Measurements from ENCODE around the gene NFKB1. TPM values are rescaled to one million over a fixed set of nuclear protein-coding genes. Genes with fewer than 3 reads are reported as not detected.

NFKB1 gene
- total and polyA plus RNA-seq, 3 experiments from 2014 or later = 45.5 to 189 (median 185) TPM

GRCh38 chr4:102592256-102592655 lies 91.1 kb downstream of the NFKB1 start:
- Histone ChIP-seq H3K4me3 (ENCODE audit: low read length) (no peak overlapping the region), H3K27ac (ENCODE audit: low read depth, low read length) (no peak overlapping the region), H3K36me3 (ENCODE audit: insufficient read depth, low read length) (peaks cover 26% of the 10 kb centered on the region), H3K4me1 (ENCODE audit: insufficient read depth, low read length) (peaks cover 79% of the 10 kb centered on the region), H3K9me3 (ENCODE audit: low read length) (no peaks in the 10 kb centered on the region), H3K27me3 (ENCODE audit: insufficient read depth, low read length, poor library complexity, severe bottlenecking) (no peaks in the 10 kb centered on the region)
- peak overlapping the region in 5 of 8 donors; percentile 32 to 76 (median 60) for H3K27ac Mint-ChIP-seq
- DNase-seq = no peak
- no peaks in the 10 kb centered on the region for H3K27me3 Mint-ChIP-seq
- no peaks in the 10 kb centered on the region for H3K9me3 Mint-ChIP-seq
- CTCF ChIA-PET = interaction anchor here (1.0 kb wide), 1 partner anchor 19 kb away, joined by 4 read pairs; no protein-coding TSS in a partner anchor
- POLR2A ChIA-PET = no interaction called here
- peaks cover 76 to 92% (median 91%) of the 10 kb centered on the region in 3 donors for H3K4me1 Mint-ChIP-seq
- peak overlapping the region in 2 of 7 donors; percentile 5 to 6 for H3K4me3 Mint-ChIP-seq
- peaks cover 24 to 90% (median 44%) of the 10 kb centered on the region in 3 donors for H3K36me3 Mint-ChIP-seq

- Histone ChIP-seq H3K27ac (ENCODE audit: low read depth, low read length) (no peak overlapping the region), H3K4me1 (ENCODE audit: insufficient read depth, low read length) (peaks cover 79% of the 10 kb centered on the region), H3K36me3 (ENCODE audit: insufficient read depth, low read length) (peaks cover 30% of the 10 kb centered on the region), H3K4me3 (ENCODE audit: low read length) (no peak overlapping the region), H3K27me3 (ENCODE audit: insufficient read depth, low read length, poor library complexity, severe bottlenecking) (no peaks in the 10 kb centered on the region), H3K9me3 (ENCODE audit: low read length) (no peaks in the 10 kb centered on the region)
- peaks cover 31 to 91% (median 50%) of the 10 kb centered on the region in 3 donors for H3K36me3 Mint-ChIP-seq
- ChIA-PET CTCF (interaction anchor here (1.0 kb wide), 1 partner anchor 18 kb away, joined by 4 read pairs; no protein-coding TSS in a partner anchor), POLR2A (no interaction called here)
- peak overlapping the region in 1 of 7 donors; percentile 13 for H3K4me3 Mint-ChIP-seq
- DNase-seq = no peak
- no peaks in the 10 kb centered on the region for H3K27me3 Mint-ChIP-seq
- peaks cover 76 to 92% (median 91%) of the 10 kb centered on the region in 3 donors for H3K4me1 Mint-ChIP-seq
- H3K27ac Mint-ChIP-seq = peak overlapping the region in 3 of 8 donors; percentile 56 to 73 (median 60)
- no peaks in the 10 kb centered on the region for H3K9me3 Mint-ChIP-seq
These were observed 92.0 kb downstream of the NFKB1 start for GRCh38 chr4:102593147-102593546.

GRCh38 chr4:102594000-102594399 lies 92.8 kb downstream of the NFKB1 start:
- ChIA-PET CTCF (no interaction called here), POLR2A (no interaction called here)
- H3K27me3 ChIP-seq (ENCODE audit: insufficient read depth, low read length, poor library complexity, severe bottlenecking) = no peaks in the 10 kb centered on the region
- no peak overlapping the region for H3K4me3 ChIP-seq (ENCODE audit: low read length)
- no peaks in the 10 kb centered on the region for H3K9me3 ChIP-seq (ENCODE audit: low read length)
- peaks cover 30% of the 10 kb centered on the region for H3K36me3 ChIP-seq (ENCODE audit: insufficient read depth, low read length)
- peaks cover 78% of the 10 kb centered on the region for H3K4me1 ChIP-seq (ENCODE audit: insufficient read depth, low read length)
- Mint-ChIP-seq H3K27me3 (no peaks in the 10 kb centered on the region), H3K4me1 (peaks cover 76 to 92% (median 91%) of the 10 kb centered on the region in 3 donors), H3K27ac (peak overlapping the region in 6 of 8 donors; percentile 32 to 80 (median 56)), H3K9me3 (no peaks in the 10 kb centered on the region), H3K36me3 (peaks cover 31 to 94% (median 49%) of the 10 kb centered on the region in 3 donors), H3K4me3 (peak overlapping the region in 3 of 7 donors; percentile 15 to 52 (median 39))
- no peak overlapping the region for H3K27ac ChIP-seq (ENCODE audit: low read depth, low read length)
- no peak for DNase-seq

- ChIA-PET CTCF (interaction anchor here (1.0 kb wide), 1 partner anchor 165 kb away, joined by 4 read pairs; no protein-coding TSS in a partner anchor), POLR2A (interaction anchor here (1.0 kb wide), 1 partner anchor 16 kb away, joined by 3 read pairs; no protein-coding TSS in a partner anchor)
- no peak for DNase-seq
- peaks cover 22% of the 10 kb centered on the region for H3K36me3 ChIP-seq (ENCODE audit: insufficient read depth, low read length)
- no peak overlapping the region for H3K27ac ChIP-seq (ENCODE audit: low read depth, low read length)
- Mint-ChIP-seq H3K27me3 (no peaks in the 10 kb centered on the region), H3K27ac (peak overlapping the region in 6 of 8 donors; percentile 33 to 83 (median 74)), H3K36me3 (peaks cover 38 to 92% (median 44%) of the 10 kb centered on the region in 3 donors), H3K4me3 (no peak overlapping the region), H3K4me1 (peaks cover 66 to 91% (median 89%) of the 10 kb centered on the region in 3 donors), H3K9me3 (no peaks in the 10 kb centered on the region)
- H3K27me3 ChIP-seq (ENCODE audit: insufficient read depth, low read length, poor library complexity, severe bottlenecking) = no peaks in the 10 kb centered on the region
- no peaks in the 10 kb centered on the region for H3K9me3 ChIP-seq (ENCODE audit: low read length)
- peaks cover 72% of the 10 kb centered on the region for H3K4me1 ChIP-seq (ENCODE audit: insufficient read depth, low read length)
- H3K4me3 ChIP-seq (ENCODE audit: low read length) = no peak overlapping the region
These were observed 95.4 kb downstream of the NFKB1 start for GRCh38 chr4:102596532-102596931.

- POLR2A ChIA-PET = interaction anchor here (0.6 kb wide), 1 partner anchor 97 kb away, joined by 3 read pairs; the partner anchor contains the start of gene NFKB1
- Mint-ChIP-seq H3K27me3 (no peaks in the 10 kb centered on the region), H3K4me1 (peaks cover 52 to 78% (median 76%) of the 10 kb centered on the region in 3 donors), H3K27ac (peak overlapping the region; percentile 74 to 97 (median 88)), H3K36me3 (peaks cover 31 to 86% (median 40%) of the 10 kb centered on the region in 3 donors), H3K9me3 (no peaks in the 10 kb centered on the region), H3K4me3 (peak overlapping the region in 6 of 7 donors; percentile 1 to 76 (median 54))
- Histone ChIP-seq H3K4me1 (ENCODE audit: insufficient read depth, low read length) (peaks cover 57% of the 10 kb centered on the region), H3K36me3 (ENCODE audit: insufficient read depth, low read length) (peaks cover 22% of the 10 kb centered on the region), H3K27me3 (ENCODE audit: insufficient read depth, low read length, poor library complexity, severe bottlenecking) (no peaks in the 10 kb centered on the region), H3K9me3 (ENCODE audit: low read length) (no peaks in the 10 kb centered on the region), H3K4me3 (ENCODE audit: low read length) (no peak overlapping the region), H3K27ac (ENCODE audit: low read depth, low read length) (no peak overlapping the region)
- peak in 2 of 5 donors; percentile 69 to 79 for DNase-seq
- CTCF ChIA-PET = interaction anchor here (0.9 to 2.3 kb wide), 4 partner anchors 13 to 98 kb away, joined by 3 to 7 read pairs (median 3); no protein-coding TSS in a partner anchor
These were observed 97.1 kb downstream of the NFKB1 start for GRCh38 chr4:102598086-102598761.

- no peaks in the 10 kb centered on the region for H3K27me3 ChIP-seq (ENCODE audit: insufficient read depth, low read length, poor library complexity, severe bottlenecking)
- peaks cover 53% of the 10 kb centered on the region for H3K4me1 ChIP-seq (ENCODE audit: insufficient read depth, low read length)
- no peak overlapping the region for H3K4me3 ChIP-seq (ENCODE audit: low read length)
- Mint-ChIP-seq H3K36me3 (peaks cover 35 to 89% (median 40%) of the 10 kb centered on the region in 3 donors), H3K27me3 (peaks cover 0 to 2% of the 10 kb centered on the region in 2 donors), H3K9me3 (no peaks in the 10 kb centered on the region), H3K4me1 (peaks cover 54 to 81% (median 76%) of the 10 kb centered on the region in 3 donors), H3K4me3 (peak overlapping the region; percentile 4 to 76 (median 54)), H3K27ac (peak overlapping the region; percentile 74 to 97 (median 88))
- no peak for DNase-seq
- ChIA-PET POLR2A (interaction anchor here (0.6 kb wide), 1 partner anchor 98 kb away, joined by 3 read pairs; the partner anchor contains the start of gene NFKB1), CTCF (interaction anchor here (1.0 to 2.3 kb wide), 2 partner anchors 14 to 27 kb away, joined by 3 to 7 read pairs; no protein-coding TSS in a partner anchor)
- H3K27ac ChIP-seq (ENCODE audit: low read depth, low read length) = no peak overlapping the region
- H3K36me3 ChIP-seq (ENCODE audit: insufficient read depth, low read length) = peaks cover 22% of the 10 kb centered on the region
- no peaks in the 10 kb centered on the region for H3K9me3 ChIP-seq (ENCODE audit: low read length)
These were observed 97.7 kb downstream of the NFKB1 start for GRCh38 chr4:102598762-102599374.

GRCh38 chr4:102599455-102599854 lies 98.3 kb downstream of the NFKB1 start:
- no peak for DNase-seq
- no peaks in the 10 kb centered on the region for H3K9me3 ChIP-seq (ENCODE audit: low read length)
- POLR2A ChIA-PET = interaction anchor here (0.6 kb wide), 1 partner anchor 13 kb away, joined by 3 read pairs; no protein-coding TSS in a partner anchor
- H3K4me3 ChIP-seq (ENCODE audit: low read length) = no peak overlapping the region
- Mint-ChIP-seq H3K4me3 (peak overlapping the region in 2 of 7 donors; percentile 6 to 28), H3K27ac (peak overlapping the region in 7 of 8 donors; percentile 22 to 95 (median 80)), H3K4me1 (peaks cover 52 to 80% (median 73%) of the 10 kb centered on the region in 3 donors), H3K27me3 (peaks cover 0 to 2% of the 10 kb centered on the region in 2 donors), H3K9me3 (no peaks in the 10 kb centered on the region), H3K36me3 (peaks cover 34 to 87% (median 42%) of the 10 kb centered on the region in 3 donors)
- H3K27ac ChIP-seq (ENCODE audit: low read depth, low read length) = no peak overlapping the region
- peaks cover 25% of the 10 kb centered on the region for H3K36me3 ChIP-seq (ENCODE audit: insufficient read depth, low read length)
- H3K4me1 ChIP-seq (ENCODE audit: insufficient read depth, low read length) = peaks cover 47% of the 10 kb centered on the region
- H3K27me3 ChIP-seq (ENCODE audit: insufficient read depth, low read length, poor library complexity, severe bottlenecking) = no peaks in the 10 kb centered on the region
- CTCF ChIA-PET = interaction anchor here (1.0 to 2.3 kb wide), 2 partner anchors 14 to 26 kb away, joined by 3 to 7 read pairs; no protein-coding TSS in a partner anchor

All from CD8-positive, alpha-beta memory T cell (primary cell).